ENCODE data around the gene LRRC49. TPM values are rescaled to one million over a fixed set of nuclear protein-coding genes. Genes with fewer than 3 reads are reported as not detected.

Gene LRRC49
- total and polyA plus RNA-seq, 2 of the 4 experiments (the other 2 are of a cell fraction): 8.6 to 16.8 TPM

DNA sequence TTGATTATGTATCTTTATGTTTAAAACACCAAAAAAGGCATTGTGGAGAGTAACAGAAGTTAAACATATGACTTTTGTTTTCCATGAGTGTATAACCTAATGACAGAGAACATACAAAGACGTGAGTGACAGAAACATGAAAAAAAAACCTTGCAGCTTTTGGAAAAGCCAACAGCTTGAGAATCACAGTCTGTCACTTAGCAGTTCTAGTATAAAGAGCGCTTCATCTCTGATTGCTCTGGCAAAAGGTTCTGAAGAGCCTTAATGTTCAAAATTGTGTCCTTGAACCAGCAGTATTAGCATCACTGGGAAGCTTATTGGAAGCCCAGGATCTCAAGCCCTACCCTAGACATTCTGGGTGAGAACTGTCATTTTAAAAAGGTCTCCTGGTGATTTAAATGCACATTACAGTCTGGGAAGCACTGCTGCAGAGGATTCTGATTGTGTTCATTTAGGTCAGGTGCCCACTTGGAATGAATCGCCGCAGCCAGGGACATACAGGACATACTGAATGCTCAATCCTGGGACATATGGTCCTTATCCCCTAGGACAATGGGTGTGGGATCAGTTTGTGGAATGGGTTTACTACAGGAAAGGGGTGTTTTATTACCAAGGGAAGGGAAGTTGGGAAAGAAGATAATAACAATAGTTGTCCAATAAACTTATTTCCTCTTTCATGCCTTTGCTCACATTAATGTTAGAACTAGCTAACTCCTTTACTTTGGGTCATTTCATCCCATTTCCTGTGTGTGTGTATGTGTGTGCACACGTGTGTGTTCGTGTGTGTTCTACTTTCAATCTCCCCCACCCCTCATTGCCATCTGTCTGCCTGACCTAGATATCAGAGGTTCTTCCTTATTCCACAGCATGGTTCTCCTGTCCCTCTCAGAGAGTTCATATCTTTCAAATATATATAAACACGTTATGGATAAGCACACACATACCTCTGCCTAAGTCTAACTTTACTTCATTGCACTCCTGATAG lies 55.0 kb downstream of the LRRC49 start:
- Histone ChIP-seq H3K4me3 (ENCODE audit: insufficient read depth, low read depth, low read length) (no peak overlapping the region), H2BK20ac (ENCODE audit: low read depth, low read length) (no peak overlapping the region), H3K79me1 (ENCODE audit: low read depth in 1 of 2, low read length in 2 of 2) (no peaks in the 10 kb centered on the region; a peak in 1 of 4 replicates), H3K9ac (ENCODE audit: low read depth, low read length) (no peak overlapping the region), H2AK9ac (replicated peaks; ENCODE audit: low read depth, low read length, poor library complexity) (no peak overlapping the region), H3K4me1 (ENCODE audit: control insufficient read depth, insufficient read depth, low read length) (no peaks in the 10 kb centered on the region), H2AFZ (replicated peaks; ENCODE audit: low read length, poor library complexity) (no peak overlapping the region), H4K8ac (ENCODE audit: low read depth in 2 of 2, low read length in 2 of 2) (no peak overlapping the region), H4K91ac (ENCODE audit: insufficient read depth, low read depth, low read length) (no peak overlapping the region), H2BK5ac (ENCODE audit: low read depth, low read length, poor library complexity, severe bottlenecking) (no peak overlapping the region), H3K36me3 (ENCODE audit: control insufficient read depth, insufficient read depth, low read length) (no peaks in the 10 kb centered on the region), H3K27ac (ENCODE audit: insufficient read depth, low read length) (no peak overlapping the region), H3K18ac (ENCODE audit: low read depth, low read length) (no peak overlapping the region), H3K56ac (ENCODE audit: extremely low read depth, insufficient read depth, low read length) (no peak overlapping the region), H4K5ac (ENCODE audit: low read depth, low read length) (no peak overlapping the region), H3K4me2 (ENCODE audit: low read depth, low read length) (no peak overlapping the region), H3K4ac (ENCODE audit: low read depth, low read length) (no peak overlapping the region), H3K27me3 (ENCODE audit: control insufficient read depth, insufficient read depth, low read length) (no peaks in the 10 kb centered on the region), H3K14ac (replicated peaks; ENCODE audit: low read depth, low read length) (no peak overlapping the region), H4K20me1 (ENCODE audit: insufficient read depth, low read length) (no peaks in the 10 kb centered on the region), H3K9me3 (ENCODE audit: control insufficient read depth, insufficient read depth, low read length) (no peaks in the 10 kb centered on the region), H2BK15ac (ENCODE audit: low read depth, low read length) (no peak overlapping the region), H3K23ac (ENCODE audit: low read depth, low read length) (no peak overlapping the region), H2BK120ac (ENCODE audit: low read depth, low read length) (no peak overlapping the region), H3K9me1 (ENCODE audit: insufficient read depth, low read length) (no peaks in the 10 kb centered on the region), H2AK5ac (ENCODE audit: low read depth, low read length) (no peak overlapping the region)
- in situ Hi-C loops (cut with MboI; ENCODE audit: low sequenced_read_pairs) (no loop called here), dilution Hi-C loops (cut with HindIII; ENCODE audit: low sequenced_read_pairs, unreplicated experiment) (no loop called here), intact Hi-C loops (cut with micrococcal nuclease) (no loop called here)
- WGBS, 2 experiments (ENCODE audit: extremely low coverage in 2 of 2, insufficient read length in 1 of 2): 75% methylated on average over 1 of the region's 7 CpGs; no CpG with 5 or more reads in 1 of the 2 experiments
- ChIA-PET POLR2A (ENCODE audit: unreplicated experiment) (no interaction called here), CTCF (no interaction called here)
- no TSS peak for BruUV-seq (replicated peaks)
- no peak for ATAC-seq (ENCODE audit: low read depth)
- no peak for DNase-seq
- TF ChIP-seq, protein P1, sequence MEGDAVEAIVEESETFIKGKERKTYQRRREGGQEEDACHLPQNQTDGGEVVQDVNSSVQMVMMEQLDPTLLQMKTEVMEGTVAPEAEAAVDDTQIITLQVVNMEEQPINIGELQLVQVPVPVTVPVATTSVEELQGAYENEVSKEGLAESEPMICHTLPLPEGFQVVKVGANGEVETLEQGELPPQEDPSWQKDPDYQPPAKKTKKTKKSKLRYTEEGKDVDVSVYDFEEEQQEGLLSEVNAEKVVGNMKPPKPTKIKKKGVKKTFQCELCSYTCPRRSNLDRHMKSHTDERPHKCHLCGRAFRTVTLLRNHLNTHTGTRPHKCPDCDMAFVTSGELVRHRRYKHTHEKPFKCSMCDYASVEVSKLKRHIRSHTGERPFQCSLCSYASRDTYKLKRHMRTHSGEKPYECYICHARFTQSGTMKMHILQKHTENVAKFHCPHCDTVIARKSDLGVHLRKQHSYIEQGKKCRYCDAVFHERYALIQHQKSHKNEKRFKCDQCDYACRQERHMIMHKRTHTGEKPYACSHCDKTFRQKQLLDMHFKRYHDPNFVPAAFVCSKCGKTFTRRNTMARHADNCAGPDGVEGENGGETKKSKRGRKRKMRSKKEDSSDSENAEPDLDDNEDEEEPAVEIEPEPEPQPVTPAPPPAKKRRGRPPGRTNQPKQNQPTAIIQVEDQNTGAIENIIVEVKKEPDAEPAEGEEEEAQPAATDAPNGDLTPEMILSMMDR (conservative IDR thresholded peaks at IDR 0.05; ENCODE audit: low read depth, low read length): no peak
- no peak for TF ChIP-seq MXI1 (IDR thresholded peaks at IDR 0.05; ENCODE audit: borderline replicate concordance, low read depth, low read length)
- no peak for TF ChIP-seq BHLHE40 (IDR thresholded peaks at IDR 0.05; ENCODE audit: low read depth, low read length)
- TF ChIP-seq NFE2L2 (IDR thresholded peaks at IDR 0.05; ENCODE audit: low read depth, low read length): no peak
- no peak for TF ChIP-seq CHD1 (IDR thresholded peaks at IDR 0.05; ENCODE audit: low read depth, low read length)
- TF ChIP-seq MAFK (IDR thresholded peaks at IDR 0.05; ENCODE audit: low read depth, low read length): no peak
- TF ChIP-seq RAD21 (IDR thresholded peaks at IDR 0.05; ENCODE audit: low read length): no peak
- TF ChIP-seq, protein P2, sequence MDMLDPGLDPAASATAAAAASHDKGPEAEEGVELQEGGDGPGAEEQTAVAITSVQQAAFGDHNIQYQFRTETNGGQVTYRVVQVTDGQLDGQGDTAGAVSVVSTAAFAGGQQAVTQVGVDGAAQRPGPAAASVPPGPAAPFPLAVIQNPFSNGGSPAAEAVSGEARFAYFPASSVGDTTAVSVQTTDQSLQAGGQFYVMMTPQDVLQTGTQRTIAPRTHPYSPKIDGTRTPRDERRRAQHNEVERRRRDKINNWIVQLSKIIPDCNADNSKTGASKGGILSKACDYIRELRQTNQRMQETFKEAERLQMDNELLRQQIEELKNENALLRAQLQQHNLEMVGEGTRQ (IDR thresholded peaks at IDR 0.05; ENCODE audit: low read depth, low read length): no peak
- TF ChIP-seq POLR2A (IDR thresholded peaks at IDR 0.05; ENCODE audit: low read depth, low read length): no peak
- no peak for TF ChIP-seq CEBPB (IDR thresholded peaks at IDR 0.05; ENCODE audit: low read depth, low read length)

Measured in IMR-90 (cell line).